Activated effector memory CD4-positive, alpha-beta T cell treated with anti-CD3 and anti-CD28 coated beads, Interleukin-2, amount 50 U/mL, for 16 hours (primary cell): ENCODE measurements around the gene PM20D2.
"Not testable (repeated sequence)": the region's sequence is repeated elsewhere in the genome, so short reads cannot be mapped to it uniquely, and the experiment has no call there.

Experiments used
- DNase-seq: peaks from one replicate; pipeline ENCODE4 v3.0.0-alpha.2; 2020

The PM20D2 gene, protein sequence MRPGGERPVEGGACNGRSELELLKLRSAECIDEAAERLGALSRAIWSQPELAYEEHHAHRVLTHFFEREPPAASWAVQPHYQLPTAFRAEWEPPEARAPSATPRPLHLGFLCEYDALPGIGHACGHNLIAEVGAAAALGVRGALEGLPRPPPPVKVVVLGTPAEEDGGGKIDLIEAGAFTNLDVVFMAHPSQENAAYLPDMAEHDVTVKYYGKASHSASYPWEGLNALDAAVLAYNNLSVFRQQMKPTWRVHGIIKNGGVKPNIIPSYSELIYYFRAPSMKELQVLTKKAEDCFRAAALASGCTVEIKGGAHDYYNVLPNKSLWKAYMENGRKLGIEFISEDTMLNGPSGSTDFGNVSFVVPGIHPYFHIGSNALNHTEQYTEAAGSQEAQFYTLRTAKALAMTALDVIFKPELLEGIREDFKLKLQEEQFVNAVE

DNA sequence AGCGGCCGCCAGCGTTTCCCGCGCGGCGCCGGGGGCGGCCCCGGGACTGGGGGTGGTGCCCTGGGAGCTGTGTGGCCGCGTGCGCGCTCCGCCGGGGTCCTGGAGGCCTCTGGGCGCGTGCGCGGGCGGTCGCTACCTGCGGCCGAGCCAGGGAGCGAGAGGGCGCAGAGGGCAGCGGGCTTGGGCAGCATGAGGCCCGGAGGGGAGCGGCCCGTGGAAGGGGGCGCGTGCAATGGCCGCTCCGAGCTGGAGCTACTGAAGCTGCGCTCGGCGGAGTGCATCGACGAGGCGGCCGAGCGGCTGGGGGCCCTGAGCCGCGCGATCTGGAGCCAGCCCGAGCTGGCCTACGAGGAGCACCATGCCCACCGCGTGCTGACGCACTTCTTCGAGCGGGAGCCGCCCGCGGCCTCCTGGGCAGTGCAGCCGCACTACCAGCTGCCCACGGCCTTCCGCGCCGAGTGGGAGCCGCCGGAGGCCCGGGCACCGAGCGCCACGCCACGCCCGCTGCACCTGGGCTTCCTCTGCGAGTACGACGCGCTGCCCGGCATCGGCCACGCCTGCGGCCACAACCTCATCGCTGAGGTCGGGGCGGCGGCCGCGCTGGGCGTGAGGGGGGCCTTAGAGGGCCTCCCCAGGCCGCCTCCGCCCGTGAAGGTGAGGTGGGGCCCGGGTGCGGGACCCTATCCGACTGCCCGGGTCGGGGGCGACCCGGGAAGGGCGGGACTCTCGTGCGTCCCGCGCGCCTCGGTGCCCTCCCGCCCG lies at the start of gene PM20D2:
PM20D2 (plus strand) TSS at position 100 of the 762 bp plus-strand sequence; CDS start at position 190, 90 bp downstream.
- DNase-seq, result peak; percentile 86

DNA sequence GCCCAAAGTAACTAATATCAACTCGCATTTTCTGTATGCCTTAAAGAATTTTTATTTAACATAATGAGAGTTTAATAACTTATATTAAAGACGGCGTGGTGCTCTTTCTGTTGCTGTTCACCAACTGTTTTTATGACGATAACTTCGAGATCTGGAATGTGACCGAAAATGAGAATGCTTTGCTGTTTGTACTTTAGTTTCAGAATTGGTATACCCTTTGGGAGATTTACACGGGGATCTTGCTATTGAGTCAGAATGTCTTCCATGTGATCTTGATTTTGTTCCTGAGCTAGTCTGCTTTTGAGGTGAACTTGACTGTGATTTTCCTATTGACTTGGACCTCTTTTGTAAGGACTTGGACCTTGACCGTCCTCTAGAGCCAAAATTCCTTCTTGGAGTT lies 47.4 kb upstream of the PM20D2 start:
- no peak for DNase-seq

DNA sequence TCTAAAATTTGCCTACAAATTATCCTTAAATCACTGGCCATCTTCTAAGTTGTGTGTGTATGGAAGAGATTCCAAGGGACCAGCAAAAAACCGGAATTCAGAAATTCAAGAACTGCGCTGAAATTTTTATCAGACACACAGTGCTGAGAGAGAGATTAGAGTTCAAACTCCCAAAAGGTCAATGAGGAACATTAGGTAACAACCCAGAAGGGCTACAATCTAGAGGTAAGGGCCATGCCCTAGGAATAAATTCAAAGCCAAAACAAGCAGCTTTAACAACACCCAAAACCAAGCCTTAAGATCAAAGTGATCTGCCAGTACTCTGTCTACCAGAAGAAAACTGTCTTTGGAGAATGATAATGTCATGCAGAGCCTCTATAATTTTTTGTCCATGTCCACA lies 45.7 kb upstream of the PM20D2 start:
- DNase-seq, result no peak

DNA sequence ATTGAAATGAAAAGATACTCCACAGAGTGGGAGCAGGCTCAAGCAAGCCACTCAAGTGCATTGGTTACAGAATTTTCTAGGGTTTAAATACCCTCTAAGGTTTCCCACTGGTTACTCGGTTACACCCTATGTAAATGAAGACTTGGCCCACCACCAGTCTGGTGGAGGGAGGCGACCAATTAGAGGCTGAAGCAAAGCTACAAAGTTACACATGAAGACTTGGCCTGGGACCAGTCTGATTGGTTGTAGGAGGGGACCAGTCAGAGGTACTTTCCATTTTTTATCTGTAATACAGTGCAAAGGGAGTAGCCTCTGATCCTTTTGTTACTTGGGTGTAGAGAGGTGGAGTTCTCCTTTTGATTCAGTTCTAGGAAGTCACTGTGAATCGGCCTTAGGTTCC lies 35.6 kb upstream of the PM20D2 start:
- DNase-seq, result no peak

DNA sequence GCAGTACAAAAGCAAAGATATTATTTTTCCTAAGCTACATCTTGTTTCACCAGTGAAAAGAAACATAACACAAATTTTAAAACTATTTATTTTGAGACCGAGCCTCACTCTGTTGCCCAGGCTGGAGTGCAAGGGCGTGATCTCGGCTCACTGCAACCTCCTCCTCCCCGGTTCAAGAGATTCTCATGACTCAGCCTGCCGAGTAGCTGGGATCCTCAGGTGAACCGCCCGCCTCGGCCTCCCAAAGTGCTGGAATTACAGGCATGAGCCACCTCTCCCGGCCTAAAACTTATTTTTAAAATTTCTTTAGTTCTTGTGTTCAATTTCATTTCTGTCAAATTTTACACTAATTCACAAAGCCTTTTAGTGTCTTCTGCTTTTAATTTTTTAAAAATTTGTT lies 33.9 kb upstream of the PM20D2 start:
- no peak for DNase-seq

DNA sequence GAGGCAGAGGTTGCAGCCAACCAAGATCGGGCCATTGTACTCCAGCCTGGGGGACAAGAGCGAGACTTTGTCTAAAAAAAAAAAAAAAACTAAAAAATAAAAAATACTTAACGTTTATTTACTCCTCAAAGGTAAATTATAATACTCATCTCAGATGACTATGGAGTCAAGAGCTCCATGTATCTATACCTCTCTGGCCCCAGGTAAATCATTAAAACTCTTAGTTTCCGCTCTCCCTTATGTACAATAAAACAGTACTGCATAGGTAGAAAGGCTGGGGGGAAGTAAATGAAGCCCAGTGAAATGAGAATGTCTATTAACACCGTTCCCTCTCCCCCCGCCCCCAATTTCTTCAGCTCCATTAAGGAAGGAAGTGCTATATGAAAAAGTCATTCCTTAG lies 29.2 kb upstream of the PM20D2 start:
- DNase-seq, result no peak

DNA sequence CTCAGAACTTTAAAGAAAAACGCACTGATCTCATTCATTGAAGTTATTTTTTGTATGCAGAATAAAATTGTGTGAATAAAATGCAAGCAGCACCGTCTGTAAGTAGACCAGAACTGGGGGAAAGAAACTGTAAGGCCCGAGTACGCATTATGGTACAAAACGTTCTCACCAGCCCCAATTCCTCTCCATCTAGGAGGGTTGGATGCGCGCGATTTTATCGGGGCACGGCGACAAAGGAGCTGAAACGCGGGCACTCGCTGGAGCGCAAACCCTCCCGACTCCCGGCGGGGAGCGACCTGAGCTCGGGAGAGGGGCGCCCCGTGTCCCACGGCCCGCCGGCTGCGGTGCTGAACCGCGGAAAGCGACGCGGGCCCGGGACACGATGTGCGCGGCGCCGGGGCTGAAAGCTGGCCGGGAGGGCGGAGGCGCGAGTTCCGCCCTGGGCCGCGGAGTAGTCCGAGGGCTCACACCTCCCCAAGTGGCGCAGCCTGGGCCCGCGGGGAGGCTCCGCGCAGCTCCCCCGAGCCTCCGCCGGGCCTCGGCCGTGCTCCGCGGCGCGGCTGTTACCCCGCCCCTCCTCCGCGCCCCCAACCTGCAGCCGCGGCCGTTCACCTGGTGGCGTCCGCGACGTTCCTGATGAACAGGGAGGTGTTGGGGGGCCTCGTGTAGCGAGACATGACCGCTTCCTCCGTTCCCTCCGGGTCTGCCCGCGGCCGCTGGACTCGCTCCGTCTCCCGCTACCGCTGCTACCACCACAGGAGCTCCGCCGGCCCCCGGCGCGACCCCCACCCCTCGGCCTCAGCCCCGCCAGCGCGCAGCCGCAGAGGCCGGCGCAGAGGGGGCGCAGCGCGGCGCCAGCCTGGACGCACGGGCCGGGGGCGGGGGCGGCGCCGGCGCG lies 28.4 kb upstream of the PM20D2 start, which contains the start of gene SRSF12:
SRSF12 (minus strand) TSS at position 861 of the 898 bp plus-strand sequence; CDS start at position 677, 184 bp downstream.
- DNase-seq, result peak; percentile 73

DNA sequence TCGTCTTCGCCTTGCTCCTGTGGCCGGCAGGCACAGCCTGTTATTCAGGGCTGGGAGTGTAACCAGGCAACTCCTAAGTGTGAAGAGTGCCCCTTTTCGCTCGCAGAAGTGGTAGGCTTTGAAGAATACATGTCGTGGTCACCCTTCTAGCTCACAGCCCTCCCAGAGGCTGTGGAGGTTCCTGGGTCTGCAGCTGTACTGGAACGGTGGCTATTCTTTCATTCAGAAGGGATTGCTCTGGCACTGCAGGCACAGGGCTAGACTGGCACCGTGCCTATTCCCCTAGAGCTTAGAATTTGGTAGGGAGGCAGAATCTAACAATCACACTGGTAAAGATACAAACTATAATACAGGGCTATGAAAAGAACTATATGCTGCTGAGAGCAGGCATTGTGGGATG lies 26.9 kb upstream of the PM20D2 start:
- no peak for DNase-seq

DNA sequence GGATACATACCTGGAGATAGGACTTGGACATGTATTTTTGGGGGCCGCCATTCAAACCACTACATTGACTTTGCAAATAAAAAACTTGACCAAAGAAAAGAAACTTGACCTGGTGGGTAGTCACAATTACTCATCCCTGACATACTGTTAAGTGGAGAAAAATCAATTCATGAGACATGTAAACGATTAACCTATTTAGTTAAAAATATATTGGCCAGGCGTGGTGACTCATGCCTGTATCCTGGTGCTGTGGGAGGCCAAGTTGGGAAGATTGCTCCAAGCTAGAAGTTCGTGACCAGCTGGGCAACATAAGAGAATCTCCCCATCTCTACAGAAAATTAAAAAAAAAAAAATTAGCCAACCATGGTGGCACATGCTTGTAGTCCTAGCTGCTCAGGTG lies 25.5 kb upstream of the PM20D2 start:
- no peak for DNase-seq

DNA sequence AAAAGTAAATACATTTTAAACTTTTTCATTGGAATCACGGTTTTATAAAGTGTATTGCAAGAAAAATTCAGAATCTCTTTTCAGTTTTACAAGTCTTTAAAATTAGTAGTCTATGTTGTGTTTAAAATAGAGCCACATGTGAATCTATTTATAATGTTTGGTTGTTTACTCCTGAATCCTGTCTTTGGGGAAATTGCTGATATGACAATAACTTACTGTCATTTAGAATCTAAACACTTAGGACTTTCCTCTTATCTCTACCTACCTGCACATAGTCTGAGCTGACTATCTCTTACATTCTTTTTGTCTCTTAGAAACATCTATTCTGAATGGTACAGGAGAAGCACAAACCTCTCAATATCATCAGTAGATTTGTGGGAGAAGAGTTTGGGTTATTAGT lies 23.9 kb upstream of the PM20D2 start:
- DNase-seq, result no peak

DNA sequence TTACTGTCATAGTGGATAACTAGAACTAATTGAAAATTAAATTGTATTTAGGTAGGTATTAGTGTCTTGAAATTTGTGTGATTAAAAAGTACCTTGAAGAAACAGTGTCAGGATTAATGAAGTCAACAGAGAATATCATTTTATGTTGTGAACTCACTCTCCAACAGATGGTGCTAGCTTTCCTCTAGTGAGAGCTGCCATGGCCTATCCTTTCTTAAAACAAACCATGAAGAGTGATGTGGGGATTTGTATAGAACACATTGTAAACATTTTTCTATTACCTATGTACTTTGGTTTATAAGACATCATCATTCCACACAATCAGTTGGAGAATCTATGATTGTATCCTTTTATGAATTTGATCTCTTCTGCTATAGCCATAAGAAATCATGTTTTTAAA lies 23.2 kb upstream of the PM20D2 start:
- DNase-seq, result no peak

DNA sequence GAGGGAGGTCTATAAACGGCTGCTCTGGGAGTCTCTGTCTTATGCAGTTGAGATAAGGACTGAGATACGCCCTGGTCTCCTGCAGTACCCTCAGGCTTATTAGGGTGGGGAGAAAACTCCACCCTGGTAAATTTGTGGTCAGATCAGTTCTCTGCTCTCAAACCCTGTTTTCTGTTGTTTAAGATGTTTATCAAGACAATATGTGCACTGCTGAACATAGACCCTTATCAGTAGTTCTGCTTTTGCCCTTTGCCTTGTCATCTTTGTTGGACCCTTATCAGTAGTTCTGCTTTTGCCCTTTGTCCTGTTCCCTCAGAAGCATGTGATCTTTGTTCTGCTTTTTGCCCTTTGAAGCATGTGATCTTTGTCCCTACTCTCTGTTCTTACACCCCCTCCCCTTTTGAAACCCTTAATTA lies 17.6 kb upstream of the PM20D2 start:
- not testable (repeated sequence) for DNase-seq

DNA sequence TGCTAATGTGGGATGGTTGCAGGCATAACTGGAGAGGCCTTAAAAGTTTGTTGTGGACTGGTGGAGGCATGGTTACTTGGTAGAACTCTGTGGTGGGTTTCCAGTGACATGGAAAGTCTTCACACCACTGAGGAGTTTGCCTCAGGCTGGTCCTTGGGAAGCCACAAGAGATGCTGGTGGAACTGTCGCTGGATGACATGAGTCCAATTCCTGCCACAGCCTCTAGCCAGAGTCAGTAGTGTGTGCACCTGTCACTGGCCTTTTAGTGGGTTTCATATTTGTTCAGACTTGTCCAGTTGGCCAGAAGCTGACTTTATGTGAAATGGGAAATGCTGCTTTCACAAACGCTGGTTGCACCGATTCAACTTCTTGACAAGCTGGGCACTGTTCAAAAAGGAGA lies 14.3 kb upstream of the PM20D2 start:
- DNase-seq, result no peak

DNA sequence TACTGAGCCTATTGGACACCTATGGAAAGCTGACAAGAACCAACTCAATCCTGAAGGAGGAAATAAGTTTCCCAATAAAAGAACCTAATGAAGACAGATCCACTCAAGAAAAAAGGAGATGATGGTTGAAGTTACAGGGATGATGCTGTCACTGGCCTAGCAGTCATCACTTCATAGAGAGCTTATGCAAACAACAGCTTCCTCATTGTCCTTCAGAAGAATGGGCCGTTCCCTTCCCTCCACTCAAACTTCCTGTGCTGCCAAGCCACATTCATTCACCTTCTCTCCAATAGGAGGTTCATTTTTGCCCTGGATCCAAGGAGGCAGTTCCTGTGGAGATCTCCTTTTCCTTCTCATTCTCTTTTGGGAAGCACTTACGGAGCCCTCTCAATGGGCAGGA lies 13.8 kb upstream of the PM20D2 start:
- DNase-seq, result no peak

DNA sequence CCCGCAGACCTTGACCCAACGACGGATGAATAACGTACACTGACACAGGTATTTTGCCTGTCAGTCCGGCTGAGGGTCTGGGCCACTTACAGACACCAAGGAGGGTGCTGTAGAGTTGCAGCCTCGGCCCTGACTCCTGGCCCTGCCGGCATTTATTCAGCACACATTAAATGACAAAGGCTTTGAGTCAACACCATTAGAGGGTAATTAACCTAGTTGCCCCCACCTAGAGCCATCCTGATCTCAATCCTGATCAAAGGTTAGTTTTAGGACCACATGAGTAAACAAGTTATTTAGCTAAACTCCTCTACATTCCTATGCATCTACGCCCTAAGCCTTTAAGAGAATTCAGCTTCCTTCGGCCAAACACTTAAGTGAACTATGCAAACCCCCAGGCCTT lies 11.9 kb upstream of the PM20D2 start:
- no peak for DNase-seq

DNA sequence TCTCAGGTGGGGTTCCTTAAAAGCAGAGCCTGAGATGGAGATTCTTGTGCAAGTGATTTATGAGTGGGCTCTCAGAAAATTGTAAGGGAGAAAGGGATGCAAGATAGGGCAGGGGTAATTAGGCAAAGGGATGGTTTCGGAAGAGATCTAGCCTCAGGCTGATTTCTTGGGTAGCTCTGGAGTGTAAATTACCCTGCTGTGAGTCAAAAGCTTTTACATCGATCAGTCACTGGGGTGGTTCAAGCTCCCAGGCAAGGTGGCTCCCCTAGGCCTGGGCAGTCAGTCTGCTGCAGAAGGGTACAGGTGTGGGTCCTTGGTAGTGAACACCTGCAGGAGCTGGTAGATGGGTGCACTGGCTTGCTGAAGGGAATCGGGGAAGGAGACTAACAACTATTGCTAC lies 11.1 kb upstream of the PM20D2 start:
- no peak for DNase-seq

DNA sequence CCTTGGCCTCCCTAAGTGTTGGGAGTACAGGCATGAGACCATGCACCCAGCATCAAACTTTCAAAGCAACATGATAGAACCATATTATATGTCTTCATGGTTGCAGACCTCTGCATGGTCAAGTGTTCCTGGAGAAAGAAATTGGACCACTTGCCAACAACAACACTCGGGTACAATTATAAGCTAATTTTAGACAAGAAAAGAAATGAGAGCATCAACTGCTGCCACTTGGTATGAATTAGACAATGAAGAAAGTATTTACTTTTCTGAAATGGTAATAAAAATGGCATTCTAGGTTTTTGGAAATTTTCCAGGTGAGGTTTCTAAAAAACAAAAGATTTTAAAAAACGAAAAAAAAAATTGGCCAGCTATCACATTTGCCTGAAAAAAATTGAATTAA lies 7.7 kb upstream of the PM20D2 start:
- no peak for DNase-seq

DNA sequence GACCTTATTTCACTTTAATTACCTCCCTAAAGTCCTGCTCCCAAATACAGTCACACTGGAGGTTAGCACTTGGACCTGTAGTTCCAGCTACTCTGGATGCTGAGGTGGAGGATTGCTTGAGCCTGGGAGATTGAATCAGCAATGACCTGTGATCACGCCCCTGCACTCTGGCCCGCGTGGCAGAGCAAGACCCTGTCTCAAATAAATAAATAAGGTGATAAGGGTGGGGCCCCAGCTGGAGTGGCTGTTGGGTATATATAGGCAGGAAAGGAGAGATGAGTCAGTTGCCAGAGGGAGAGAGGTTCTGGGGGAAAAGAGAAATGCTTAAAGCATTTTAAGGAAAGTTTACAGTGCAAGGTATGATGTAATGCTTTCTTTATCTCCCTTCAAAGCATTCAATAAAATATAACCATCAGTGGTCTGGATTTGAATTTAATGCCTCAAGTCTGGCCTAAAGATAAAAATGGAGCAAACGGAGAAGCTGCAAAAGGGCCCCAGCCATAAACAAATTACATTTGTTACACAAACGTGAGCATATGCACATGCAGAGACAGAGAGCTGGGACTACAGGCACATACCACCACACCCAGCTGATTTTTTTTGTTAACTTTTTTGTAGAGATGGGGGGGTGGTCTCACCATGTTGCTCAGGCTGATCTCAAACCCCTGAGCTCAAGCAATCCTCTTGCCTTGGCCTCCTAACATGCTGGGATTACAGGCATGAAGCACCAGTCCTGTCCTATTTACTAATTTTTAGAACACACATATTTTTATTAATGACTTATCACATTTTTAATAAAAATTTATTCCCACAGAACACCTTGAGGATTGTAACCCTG lies 6.1 kb upstream of the PM20D2 start:
- no peak for DNase-seq

DNA sequence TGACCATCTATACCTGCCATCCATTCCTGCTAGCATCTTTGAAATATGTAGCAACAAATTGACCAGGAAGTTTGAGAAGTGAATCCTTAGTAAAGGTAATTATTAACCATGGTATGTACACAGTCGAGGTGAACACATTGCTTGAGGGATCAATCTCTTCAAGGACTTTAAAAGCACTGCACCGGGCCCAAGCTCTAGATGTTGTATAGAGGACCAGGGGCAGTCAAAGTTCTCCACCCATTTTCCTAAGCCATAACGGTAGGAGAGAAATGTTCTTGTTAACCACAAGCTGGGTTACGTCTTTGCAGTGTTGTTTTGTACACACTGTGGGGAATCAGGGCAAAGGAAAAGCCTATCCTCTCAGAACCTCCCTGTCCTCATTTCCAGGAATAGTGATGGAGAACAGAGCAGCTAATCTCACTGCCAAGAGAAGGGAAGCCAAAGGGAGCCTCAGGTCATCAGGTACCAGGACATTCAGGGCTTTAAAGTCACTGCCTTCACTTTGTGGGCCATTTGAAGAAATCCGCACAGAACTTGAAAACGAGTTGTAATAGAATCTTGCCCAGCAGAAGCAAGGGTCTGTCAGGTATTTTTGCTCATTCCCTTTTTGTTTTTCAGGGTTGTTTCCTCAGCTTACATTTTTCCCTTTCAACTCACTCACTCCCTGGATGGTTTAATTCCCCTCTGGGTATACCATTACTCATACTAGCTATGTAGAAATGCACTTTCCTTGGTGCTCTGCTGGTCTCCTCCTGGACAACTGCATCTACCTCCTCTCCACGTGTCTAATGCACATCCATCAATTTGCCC lies 5.3 kb upstream of the PM20D2 start:
- DNase-seq, result no peak

DNA sequence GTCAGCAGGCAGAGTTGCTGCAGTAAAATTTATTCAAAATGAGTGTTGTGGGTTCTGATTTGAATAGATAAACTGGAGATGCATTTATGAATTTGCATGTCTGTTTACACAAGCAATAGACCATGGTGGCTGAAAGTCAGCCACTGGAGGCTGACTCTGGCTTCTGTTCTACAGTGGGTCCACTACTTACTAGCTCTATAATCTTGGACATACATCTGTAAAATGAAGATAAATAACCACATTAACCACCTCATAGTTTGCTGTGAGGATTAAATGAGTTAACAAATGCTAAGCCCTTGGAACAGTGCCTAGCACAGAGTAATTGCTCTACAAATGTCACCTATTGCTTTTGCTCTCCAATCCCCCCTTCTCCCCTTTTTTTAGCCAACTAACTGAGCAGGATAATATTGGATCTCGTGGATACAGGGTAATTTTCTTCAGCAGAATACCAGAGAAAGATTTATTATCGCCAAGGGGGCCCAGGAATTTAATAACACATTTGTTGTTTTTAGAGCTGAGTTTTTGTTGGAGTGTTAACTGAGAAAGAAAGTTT lies 1.4 kb upstream of the PM20D2 start:
- no peak for DNase-seq
